PFSK-1 (cell line): ENCODE data around the gene TRPC5OS.

ENCODE experiments used
- FOXP2 ChIP-seq: optimal IDR thresholded peaks from 2 replicates; pipeline ENCODE3; 2011; ENCODE audit warnings: borderline replicate concordance, control low read depth, inconsistent platforms; ENCODE audit not compliant: insufficient read depth; ENCODE audit errors: extremely low read length, extremely low read depth
- POLR2AphosphoS5 ChIP-seq: IDR thresholded peaks from 2 replicates; pipeline ENCODE4 v1.6.1; 2012; ENCODE audit warnings: low read depth, mild to moderate bottlenecking, control low read depth, low read length, moderate library complexity
- SIN3A ChIP-seq: IDR thresholded peaks from 2 replicates; pipeline ENCODE4 v1.6.1; 2012; ENCODE audit warnings: mild to moderate bottlenecking, low read length, moderate library complexity, borderline replicate concordance; ENCODE audit not compliant: insufficient read depth
- TAF1 ChIP-seq: IDR thresholded peaks from 2 replicates; pipeline ENCODE4 v1.6.1; 2012; ENCODE audit warnings: low read length, control low read depth, borderline replicate concordance; ENCODE audit not compliant: insufficient read depth
- TF ChIP-seq, protein P1 (sequence below), 2 experiments: IDR thresholded peaks; 2 replicates each; pipeline versions ENCODE4 v1.6.1 to v1.8.0; 2011 to 2012; ENCODE audit warnings: low read depth in 2 of 2, low read length in 2 of 2, control low read depth in 1 of 2, inconsistent platforms in 1 of 2, mild to moderate bottlenecking in 1 of 2, moderate library complexity in 1 of 2; ENCODE audit not compliant: insufficient read depth in 1 of 2

Gene TRPC5OS

DNA sequence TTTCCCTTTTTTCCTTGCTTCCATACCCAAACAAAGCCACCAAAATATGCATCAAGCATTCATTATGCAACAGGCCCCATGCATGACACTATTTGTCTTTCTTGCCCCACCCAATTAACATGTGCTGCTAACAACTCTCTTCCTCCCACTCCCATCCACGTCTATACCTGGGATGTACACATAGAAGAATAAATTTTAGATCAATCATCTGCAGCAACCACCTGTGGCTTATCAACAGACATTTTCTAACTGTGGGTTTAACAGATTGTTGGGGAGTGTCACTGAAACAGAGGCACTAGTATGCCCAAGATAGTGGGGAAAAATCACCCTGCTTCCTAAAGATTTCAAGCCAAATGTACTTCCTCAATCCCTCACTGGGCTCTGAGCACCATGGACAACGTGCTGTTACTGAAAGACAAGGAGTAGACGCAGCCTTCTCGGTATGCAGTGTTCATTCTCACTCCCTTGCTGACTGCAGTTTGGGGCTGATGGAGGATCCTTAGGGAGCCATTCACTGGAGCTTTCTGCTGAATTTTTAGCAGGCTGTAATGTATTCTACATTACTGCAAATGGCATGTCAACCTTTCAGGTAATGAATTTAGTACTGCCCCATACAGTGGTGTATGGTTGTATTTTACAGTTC is 28.4 kb upstream of the TRPC5OS start:
- TF ChIP-seq, protein P1, sequence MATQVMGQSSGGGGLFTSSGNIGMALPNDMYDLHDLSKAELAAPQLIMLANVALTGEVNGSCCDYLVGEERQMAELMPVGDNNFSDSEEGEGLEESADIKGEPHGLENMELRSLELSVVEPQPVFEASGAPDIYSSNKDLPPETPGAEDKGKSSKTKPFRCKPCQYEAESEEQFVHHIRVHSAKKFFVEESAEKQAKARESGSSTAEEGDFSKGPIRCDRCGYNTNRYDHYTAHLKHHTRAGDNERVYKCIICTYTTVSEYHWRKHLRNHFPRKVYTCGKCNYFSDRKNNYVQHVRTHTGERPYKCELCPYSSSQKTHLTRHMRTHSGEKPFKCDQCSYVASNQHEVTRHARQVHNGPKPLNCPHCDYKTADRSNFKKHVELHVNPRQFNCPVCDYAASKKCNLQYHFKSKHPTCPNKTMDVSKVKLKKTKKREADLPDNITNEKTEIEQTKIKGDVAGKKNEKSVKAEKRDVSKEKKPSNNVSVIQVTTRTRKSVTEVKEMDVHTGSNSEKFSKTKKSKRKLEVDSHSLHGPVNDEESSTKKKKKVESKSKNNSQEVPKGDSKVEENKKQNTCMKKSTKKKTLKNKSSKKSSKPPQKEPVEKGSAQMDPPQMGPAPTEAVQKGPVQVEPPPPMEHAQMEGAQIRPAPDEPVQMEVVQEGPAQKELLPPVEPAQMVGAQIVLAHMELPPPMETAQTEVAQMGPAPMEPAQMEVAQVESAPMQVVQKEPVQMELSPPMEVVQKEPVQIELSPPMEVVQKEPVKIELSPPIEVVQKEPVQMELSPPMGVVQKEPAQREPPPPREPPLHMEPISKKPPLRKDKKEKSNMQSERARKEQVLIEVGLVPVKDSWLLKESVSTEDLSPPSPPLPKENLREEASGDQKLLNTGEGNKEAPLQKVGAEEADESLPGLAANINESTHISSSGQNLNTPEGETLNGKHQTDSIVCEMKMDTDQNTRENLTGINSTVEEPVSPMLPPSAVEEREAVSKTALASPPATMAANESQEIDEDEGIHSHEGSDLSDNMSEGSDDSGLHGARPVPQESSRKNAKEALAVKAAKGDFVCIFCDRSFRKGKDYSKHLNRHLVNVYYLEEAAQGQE (IDR thresholded peaks at IDR 0.05; ENCODE audit: insufficient read depth in 1 of 2, low read depth in 2 of 2, low read length in 2 of 2): peak in 1 of 2 experiments; percentile 49; a peak in 1 of 4 replicates
- no peak for TF ChIP-seq POLR2AphosphoS5

DNA sequence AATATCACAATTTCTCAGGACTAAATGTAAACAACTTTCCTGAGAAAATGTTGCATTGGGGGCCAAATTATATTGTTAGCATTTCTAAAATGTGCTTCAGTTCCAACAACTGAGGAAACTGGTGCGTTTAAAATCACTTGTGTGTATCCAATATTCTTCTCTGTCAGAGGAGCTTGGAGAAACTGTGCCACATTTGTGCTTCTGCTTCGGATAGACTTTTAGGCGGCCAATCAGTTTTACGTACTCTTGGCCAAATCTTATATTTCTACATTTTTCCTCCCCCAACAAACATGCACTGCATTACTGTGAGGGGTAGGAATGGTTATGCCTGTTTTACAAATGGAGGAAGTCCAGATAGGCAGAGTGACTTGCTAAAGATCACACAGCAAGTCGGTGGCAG is 27.4 kb upstream of the TRPC5OS start:
- TF ChIP-seq, protein P1 (IDR thresholded peaks at IDR 0.05; ENCODE audit: insufficient read depth in 1 of 2, low read depth in 2 of 2, low read length in 2 of 2): no peak
- no peak for TF ChIP-seq FOXP2
- no peak for TF ChIP-seq POLR2AphosphoS5
- TF ChIP-seq SIN3A: no peak
- no peak for TF ChIP-seq TAF1

DNA sequence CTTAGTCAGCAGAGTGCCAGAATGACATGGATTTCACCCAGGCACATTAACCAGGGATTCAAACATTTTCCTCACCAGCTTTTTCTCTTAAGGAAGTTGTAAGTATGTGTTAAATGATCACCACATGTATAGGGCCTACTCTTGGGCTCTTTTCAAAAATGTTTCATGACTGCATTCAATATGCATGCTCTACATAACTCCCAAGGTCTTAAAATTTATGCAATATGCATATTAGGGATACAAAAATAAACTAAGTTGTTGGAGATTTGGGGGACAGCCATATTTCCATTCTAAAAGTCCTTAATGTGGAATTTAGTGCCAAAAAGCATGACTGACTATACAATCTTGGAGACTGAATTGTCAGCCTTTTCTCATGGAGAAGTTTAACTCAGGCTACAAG is 25.0 kb upstream of the TRPC5OS start:
- TF ChIP-seq SIN3A (no peak), TAF1 (no peak), POLR2AphosphoS5 (no peak), FOXP2 (no peak)
- TF ChIP-seq, protein P1 (IDR thresholded peaks at IDR 0.05; ENCODE audit: insufficient read depth in 1 of 2, low read depth in 2 of 2, low read length in 2 of 2): no peak

DNA sequence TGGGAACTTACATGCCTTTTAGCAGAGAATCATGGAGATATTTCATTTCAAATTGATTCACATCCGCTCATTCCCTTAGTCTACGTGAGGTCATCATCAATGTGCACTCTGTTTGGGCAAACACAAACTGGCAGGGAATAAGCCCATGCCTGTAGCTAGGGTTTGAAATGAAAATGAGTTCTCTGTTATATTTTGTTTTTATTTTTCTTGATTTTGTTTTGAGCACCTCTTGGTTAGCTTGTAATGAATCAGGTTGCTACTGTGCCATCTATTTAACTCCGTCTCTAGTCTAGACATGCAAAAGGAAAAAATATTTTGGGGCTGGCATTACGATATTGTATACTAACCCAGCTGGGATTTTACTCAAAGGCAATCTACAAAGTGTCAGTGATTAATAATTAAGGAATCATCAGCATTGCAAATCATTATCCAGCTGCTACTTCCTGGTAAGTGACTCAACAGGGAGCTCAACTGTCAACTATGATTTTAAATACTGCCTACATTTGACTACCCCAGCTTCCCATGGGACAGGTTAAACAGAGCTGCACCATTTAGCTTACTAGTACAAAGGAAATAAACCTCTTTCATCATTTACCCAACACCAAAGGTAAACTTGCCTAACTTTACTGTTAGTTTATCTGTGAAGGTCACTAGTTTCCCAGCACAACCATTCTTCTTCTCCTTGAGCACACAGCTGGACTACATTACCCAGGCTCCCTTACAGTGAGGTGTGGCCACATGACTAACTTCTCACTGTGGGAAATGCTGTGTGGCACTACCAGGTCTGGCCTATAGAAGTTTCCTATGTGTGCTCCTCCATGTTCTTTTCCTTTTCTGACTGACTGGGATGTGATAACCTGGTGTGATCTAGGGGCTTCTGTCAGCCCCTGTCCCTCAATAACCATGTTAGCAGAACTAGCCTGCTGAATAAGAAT is 21.2 kb upstream of the TRPC5OS start:
- no peak for TF ChIP-seq TAF1
- TF ChIP-seq FOXP2: no peak
- TF ChIP-seq POLR2AphosphoS5: no peak
- TF ChIP-seq, protein P1 (IDR thresholded peaks at IDR 0.05; ENCODE audit: insufficient read depth in 1 of 2, low read depth in 2 of 2, low read length in 2 of 2): no peak
- no peak for TF ChIP-seq SIN3A
